H1 (cell line): ENCODE data around the gene ATF7IP. TPM values are rescaled to one million over a fixed set of nuclear protein-coding genes. Genes with fewer than 3 reads are reported as not detected.
"Not testable (repeated sequence)": the region's sequence is repeated elsewhere in the genome, so short reads cannot be mapped to it uniquely, and the experiment has no call there.

Experiments used
- CTCF ChIA-PET: fragments of 300-600 bp; sonication (Branson Sonifier 250); formaldehyde crosslinking; loops from one replicate; lab custom pipeline; 2021; ENCODE audit not compliant: partially characterized antibody; lab: Charles Lee
- POLR2A ChIA-PET: fragments of 300-600 bp; sonication (Branson Sonifier 250); formaldehyde crosslinking; loops from one replicate; lab custom pipeline; 2021; ENCODE audit warnings: inconsistent platforms; ENCODE audit not compliant: partially characterized antibody; lab: Charles Lee
- DNase-seq, 2 experiments: peaks; one replicate each; pipeline versions ENCODE4 v3.0.0 to v3.0.0-alpha.2; 2010 to 2022; ENCODE audit warnings: low spot score in 2 of 2, low read depth in 1 of 2, mixed read lengths in 1 of 2
- FAIRE-seq: peaks from 2 replicates; lab custom pipeline; 2011; peaks lifted over from hg19 to GRCh38; lab: Jason Lieb, UNC
- H2AFZ ChIP-seq: 2 replicates; pipeline ENCODE4 v1.8.1; 2012; ENCODE audit warnings: low read length, inconsistent platforms
- H2AK5ac ChIP-seq: 2 replicates; pipeline ENCODE4 v1.6.1; 2013; ENCODE audit warnings: low read depth, low read length
- H2BK120ac ChIP-seq: replicated peaks from 2 replicates; pipeline ENCODE3; 2013; ENCODE audit warnings: low read depth, low read length, inconsistent platforms
- H2BK12ac ChIP-seq: 2 replicates; pipeline ENCODE4 v1.6.1; 2013; ENCODE audit warnings: low read depth, low read length
- H2BK15ac ChIP-seq: 2 replicates; pipeline ENCODE4 v1.6.1; 2013; ENCODE audit warnings: low read length
- H2BK20ac ChIP-seq: 2 replicates; pipeline ENCODE4 v1.6.1; 2013; ENCODE audit warnings: low read length
- H2BK5ac ChIP-seq: 2 replicates; pipeline ENCODE4 v1.6.1; 2013; ENCODE audit warnings: low read depth, low read length
- H3K14ac ChIP-seq: 2 replicates; pipeline ENCODE4 v1.6.1; 2013; ENCODE audit warnings: inconsistent platforms; ENCODE audit not compliant: insufficient read length
- H3K18ac ChIP-seq: 2 replicates; pipeline ENCODE4 v1.6.1; 2013; ENCODE audit warnings: low read length; ENCODE audit errors: extremely low read depth
- H3K23ac ChIP-seq: 2 replicates; pipeline ENCODE4 v1.6.1; 2013; ENCODE audit warnings: inconsistent platforms; ENCODE audit not compliant: insufficient read length
- H3K23me2 ChIP-seq: 2 replicates; pipeline ENCODE4 v1.6.1; 2013; ENCODE audit warnings: low read depth, low read length
- H3K27ac ChIP-seq: 2 replicates; pipeline ENCODE4 v1.6.1; 2011; ENCODE audit warnings: low read depth, low read length, inconsistent platforms
- H3K27me3 ChIP-seq, 4 experiments: replicated peaks in 1 of 4; 1 replicate in 1 of 4; 2 replicates in 3 of 4; pipeline versions ENCODE4 v1.6.1 to v1.8.1; 2011 to 2013; ENCODE audit warnings: low read length in 3 of 4, mild to moderate bottlenecking in 3 of 4, inconsistent platforms in 2 of 4, mixed read lengths in 2 of 4, moderate library complexity in 1 of 4; ENCODE audit not compliant: control insufficient read depth in 3 of 4, insufficient read depth in 3 of 4; ENCODE audit errors: extremely low read depth in 1 of 4
- H3K36me3 ChIP-seq, 4 experiments: 2 replicates each; pipeline versions ENCODE4 v1.6.1 to v1.8.1; 2011 to 2013; ENCODE audit warnings: mild to moderate bottlenecking in 4 of 4, low read length in 3 of 4, moderate library complexity in 2 of 4, control low read depth in 1 of 4, inconsistent platforms in 1 of 4; ENCODE audit not compliant: insufficient read depth in 4 of 4, control insufficient read depth in 2 of 4
- H3K4ac ChIP-seq: replicated peaks from 2 replicates; pipeline ENCODE3; 2013; ENCODE audit warnings: low read length, low read depth, mixed read lengths, inconsistent platforms; ENCODE audit not compliant: insufficient read length
- H3K4me1 ChIP-seq, 4 experiments: replicated peaks in 1 of 4; 1 replicate in 1 of 4; 2 replicates in 3 of 4; pipeline versions ENCODE4 v1.6.1 to v1.8.1; 2011 to 2013; ENCODE audit warnings: low read length in 3 of 4, inconsistent platforms in 2 of 4, mixed read lengths in 1 of 4; ENCODE audit not compliant: insufficient read depth in 4 of 4, control insufficient read depth in 3 of 4
- H3K4me2 ChIP-seq, 2 experiments: 2 replicates each; pipeline versions ENCODE4 v1.6.1 to v1.8.1; 2011 to 2013; ENCODE audit warnings: low read depth in 2 of 2, low read length in 2 of 2, control low read depth in 1 of 2, inconsistent platforms in 1 of 2, mild to moderate bottlenecking in 1 of 2; ENCODE audit not compliant: insufficient read depth in 1 of 2
- H3K4me3 ChIP-seq, 4 experiments: fragments of 200-600, 300-600 bp in 1 of 4; sonication (generic), shearing (Covaris generic), sonication (Bioruptor Twin) in 1 of 4; 2 replicates each; pipeline versions ENCODE4 v1.5.1 to v1.8.1; 2011 to 2016; ENCODE audit warnings: low read length in 4 of 4, low read depth in 3 of 4, control low read depth in 2 of 4, inconsistent platforms in 2 of 4, mild to moderate bottlenecking in 2 of 4, mixed read lengths in 1 of 4, moderate library complexity in 1 of 4; ENCODE audit not compliant: insufficient read depth in 2 of 4; ENCODE audit errors: extremely low read depth in 1 of 4
- H3K56ac ChIP-seq: replicated peaks from 2 replicates; pipeline ENCODE3; 2013; ENCODE audit warnings: low read depth, mild to moderate bottlenecking, mixed read lengths, low read length, inconsistent platforms; ENCODE audit not compliant: insufficient read length
- H3K79me1 ChIP-seq: 2 replicates; pipeline ENCODE4 v1.6.1; 2013; ENCODE audit warnings: low read depth, low read length, control low read depth
- H3K79me2 ChIP-seq, 2 experiments: 2 replicates each; pipeline versions ENCODE4 v1.6.1 to v1.8.1; 2012 to 2013; ENCODE audit warnings: low read length in 2 of 2, mild to moderate bottlenecking in 2 of 2, inconsistent platforms in 1 of 2; ENCODE audit not compliant: insufficient read depth in 2 of 2, control insufficient read depth in 1 of 2
- H3K9ac ChIP-seq, 4 experiments: replicated peaks in 1 of 4; 1 replicate in 1 of 4; 2 replicates in 3 of 4; pipeline versions ENCODE4 v1.6.1 to v1.8.1; 2011 to 2013; ENCODE audit warnings: low read depth in 3 of 4, low read length in 3 of 4, control low read depth in 2 of 4, mild to moderate bottlenecking in 2 of 4, moderate library complexity in 2 of 4, inconsistent platforms in 1 of 4; ENCODE audit errors: extremely low read depth in 1 of 4
- H3K9me3 ChIP-seq, 2 experiments: 2 replicates each; pipeline versions ENCODE4 v1.6.1 to v1.8.1; 2012 to 2013; ENCODE audit warnings: mild to moderate bottlenecking in 2 of 2, moderate library complexity in 2 of 2, control low read depth in 1 of 2, inconsistent platforms in 1 of 2, low read depth in 1 of 2, low read length in 1 of 2, mixed read lengths in 1 of 2; ENCODE audit not compliant: insufficient read depth in 2 of 2
- H4K20me1 ChIP-seq, 2 experiments: replicated peaks in 1 of 2; 2 replicates each; pipeline versions ENCODE3 to v1.8.1; 2011 to 2013; ENCODE audit warnings: inconsistent platforms in 2 of 2, low read length in 2 of 2, mild to moderate bottlenecking in 1 of 2; ENCODE audit not compliant: insufficient read depth in 2 of 2, control insufficient read depth in 1 of 2
- H4K5ac ChIP-seq: 2 replicates; pipeline ENCODE4 v1.6.1; 2013; ENCODE audit warnings: low read length, low read depth, mixed read lengths, inconsistent platforms; ENCODE audit not compliant: insufficient read length
- H4K8ac ChIP-seq: 2 replicates; pipeline ENCODE4 v1.8.0; 2013; ENCODE audit warnings: mild to moderate bottlenecking, moderate library complexity, low read length, inconsistent platforms; ENCODE audit not compliant: insufficient read depth; ENCODE audit errors: extremely low read depth
- H4K91ac ChIP-seq: replicated peaks from 2 replicates; pipeline ENCODE3; 2013; ENCODE audit warnings: low read length, mixed read lengths, inconsistent platforms; ENCODE audit not compliant: insufficient read length
- WGBS, 2 experiments: shearing (Covaris generic) in 1 of 2; methylation state at CpG; one replicate each; pipeline versions ENCODE4 v1.1.6 to v1.1.7; 2013 to 2015; ENCODE audit warnings: low lambda C conversion rate in 2 of 2, mixed read lengths in 2 of 2, inconsistent platforms in 1 of 2, low coverage in 1 of 2, missing lambda C conversion rate in 1 of 2; ENCODE audit not compliant: insufficient replicate concordance in 2 of 2, insufficient coverage in 1 of 2, insufficient read length in 1 of 2; ENCODE audit errors: extremely low coverage in 1 of 2, missing lambda C conversion rate in 1 of 2; 5-methylcytosine and 5-hydroxymethylcytosine counted together
- polyA plus RNA-seq, 7 experiments: library from polyadenylated mRNA; depleted of rRNA in 3 of 7; stranded (reverse) in 5 of 7; unstranded in 2 of 7; fragments of >200 nt in 5 of 7; fragments of 200-250 nt in 2 of 7; gene quantifications; 1 replicate in 5 of 7; 2 replicates in 1 of 7; 4 replicates in 1 of 7; pipeline versions ENCODE4 v1.2.1 to v1.2.3, GENCODE V29; 2011 to 2013; ENCODE audit warnings: missing spikeins in 2 of 7, mixed read lengths in 2 of 7
- total RNA-seq: library from RNA; stranded (reverse); fragmentation: NEBNext Ultra II Directional; extraction: Animal tissue kit (Norgen Biotek cat#: 25700); gene quantifications from 2 replicates; pipeline ENCODE4 v1.2.1, GENCODE V29; 2021

Gene ATF7IP
- total and polyA plus RNA-seq, 2 of the 8 experiments (the other 6 are each of a cell fraction or from before 2014, with no cell fraction given), result 34.2 to 148 TPM

- H3K4me3 ChIP-seq, H2BK20ac ChIP-seq, FAIRE-seq, H2AFZ ChIP-seq, H2BK120ac ChIP-seq, H3K36me3 ChIP-seq, H3K56ac ChIP-seq, H3K9ac ChIP-seq, H2BK12ac ChIP-seq, H3K4ac ChIP-seq, H2AK5ac ChIP-seq, H2BK15ac ChIP-seq, H3K14ac ChIP-seq, H3K23ac ChIP-seq, H3K4me2 ChIP-seq, H3K27me3 ChIP-seq, H2BK5ac ChIP-seq, H3K9me3 ChIP-seq, H3K23me2 ChIP-seq, H3K79me1 ChIP-seq, H3K79me2 ChIP-seq, H4K91ac ChIP-seq, H3K27ac ChIP-seq, H3K18ac ChIP-seq, H4K8ac ChIP-seq, DNase-seq, H4K5ac ChIP-seq, H3K4me1 ChIP-seq, H4K20me1 ChIP-seq: not testable (repeated sequence)
- WGBS, 2 experiments, result 90% methylated on average over 18 of the region's 38 CpGs; no CpG with 5 or more reads in 1 of the 2 experiments
- ChIA-PET POLR2A (interaction anchor here (1.5 to 1.8 kb wide), 3 partner anchors 46 to 60 kb away, joined by 3 to 6 read pairs (median 4); partner anchors contain the start of gene ATF7IP), CTCF (interaction anchor here (0.9 to 1.0 kb wide), 2 partner anchors 82 to 134 kb away, joined by 3 read pairs; no protein-coding TSS in a partner anchor)
Measured at GRCh38 chr12:14319704-14320427, 45.6 kb upstream of the ATF7IP start.
